Ectodermal cell (in vitro differentiated cells): ENCODE measurements around the gene AGTRAP.

ENCODE experiments used
- H3K27ac ChIP-seq: 2 replicates; pipeline ENCODE4 v1.7.0; 2013; ENCODE audit warnings: mild to moderate bottlenecking, low read depth, low read length; ENCODE audit not compliant: insufficient read depth, poor library complexity, severe bottlenecking
- H3K27me3 ChIP-seq: 2 replicates; pipeline ENCODE4 v1.7.0; 2013; ENCODE audit warnings: mild to moderate bottlenecking, low read length; ENCODE audit not compliant: insufficient read depth, control insufficient read depth, poor library complexity, severe bottlenecking
- H3K36me3 ChIP-seq: one replicate; pipeline ENCODE4 v1.7.0; 2013; ENCODE audit warnings: low read length; ENCODE audit not compliant: control insufficient read depth, insufficient read depth
- H3K4me1 ChIP-seq: one replicate; pipeline ENCODE4 v1.7.0; 2013; ENCODE audit warnings: low read length; ENCODE audit not compliant: control insufficient read depth, insufficient read depth
- H3K4me3 ChIP-seq: 2 replicates; pipeline ENCODE4 v1.7.0; 2013; ENCODE audit warnings: low read depth, low read length, control low read depth; ENCODE audit not compliant: insufficient read depth
- H3K9me3 ChIP-seq: 2 replicates; pipeline ENCODE4 v1.7.0; 2013; ENCODE audit warnings: mild to moderate bottlenecking, low read length, moderate library complexity; ENCODE audit not compliant: control insufficient read depth
- WGBS, 2 experiments: methylation state at CpG; one replicate each; pipeline ENCODE4 v1.1.7; 2013; ENCODE audit warnings: missing lambda C conversion rate in 2 of 2; 5-methylcytosine and 5-hydroxymethylcytosine counted together

The AGTRAP gene

DNA sequence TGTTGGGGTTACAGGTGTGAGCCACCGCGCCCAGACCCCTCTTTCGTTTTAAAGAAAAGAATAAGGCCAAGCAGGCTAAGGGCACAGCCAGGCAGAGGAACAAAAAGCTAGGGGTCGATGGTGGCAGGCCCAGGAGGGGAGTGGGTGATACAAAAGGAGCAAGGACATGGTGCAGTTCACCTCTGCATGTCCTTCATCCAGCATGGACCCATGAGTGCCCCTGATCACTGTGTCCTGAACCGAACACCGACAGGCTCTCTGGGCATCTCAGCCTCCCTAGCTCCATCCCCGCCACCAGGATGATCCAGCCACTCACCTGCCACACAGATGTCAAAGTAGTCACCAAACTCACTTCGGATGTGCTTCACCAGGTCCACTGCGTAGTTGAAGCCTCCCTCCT is 64.0 kb downstream of the AGTRAP start:
- H3K27ac ChIP-seq: no peak overlapping the region
- no peaks in the 10 kb centered on the region for H3K27me3 ChIP-seq
- H3K9me3 ChIP-seq: no peaks in the 10 kb centered on the region
- peaks cover 7% of the 10 kb centered on the region for H3K36me3 ChIP-seq
- peaks cover 23% of the 10 kb centered on the region for H3K4me1 ChIP-seq
- WGBS, 2 experiments: 93 to 94% methylated on average over 9 of the region's 9 CpGs
- no peak overlapping the region for H3K4me3 ChIP-seq

DNA sequence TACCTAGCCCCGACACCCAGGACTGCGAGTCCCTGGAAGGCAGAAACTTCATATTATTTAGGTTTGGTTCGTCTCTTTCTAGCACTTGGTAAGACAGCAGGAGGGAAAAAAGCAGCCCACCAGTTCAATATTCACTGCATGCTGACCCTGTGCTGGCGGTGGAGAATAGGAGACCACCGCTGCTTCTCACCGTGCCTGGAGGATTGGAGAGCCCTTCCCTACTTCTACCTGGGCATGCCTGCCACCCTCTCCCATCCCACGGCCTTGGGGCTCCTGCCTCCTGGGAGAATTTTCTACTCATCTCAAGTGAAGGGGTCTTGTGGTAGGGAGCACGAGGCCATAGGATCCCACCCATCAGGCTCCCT is 64.4 kb downstream of the AGTRAP start:
- peaks cover 7% of the 10 kb centered on the region for H3K36me3 ChIP-seq
- H3K27ac ChIP-seq: no peak overlapping the region
- WGBS, 2 experiments: 93 to 98% methylated on average over 7 to 8 of the region's 8 CpGs
- peaks cover 25% of the 10 kb centered on the region for H3K4me1 ChIP-seq
- H3K4me3 ChIP-seq: no peak overlapping the region
- H3K9me3 ChIP-seq: no peaks in the 10 kb centered on the region
- no peaks in the 10 kb centered on the region for H3K27me3 ChIP-seq
